ENCODE measurements around the gene SMCO3.
A peak's percentile ranks its signal among the peaks of the same experiment; 100 is the strongest.

SMCO3 gene

GRCh38 chr12:14779834-14780233, 34.1 kb downstream of the SMCO3 start:
- no peaks in the 10 kb centered on the region for H3K27me3 ChIP-seq (replicated peaks)
- H3K4me3 ChIP-seq (ENCODE audit: low read depth, low read length), result no peak overlapping the region
- TF ChIP-seq CTCF (IDR thresholded peaks at IDR 0.05; ENCODE audit: low read depth, low read length, missing control alignments), result no peak
- no peaks in the 10 kb centered on the region for H3K36me3 ChIP-seq (replicated peaks)
- peak; percentile 26 for DNase-seq
- H3K27ac ChIP-seq, result no peak overlapping the region
- in situ Hi-C loops (cut with HindIII; ENCODE audit: low pct_ligation_motif_present, low sequenced_read_pairs), result no loop called here

- Histone ChIP-seq H3K36me3 (replicated peaks) (no peaks in the 10 kb centered on the region), H3K27ac (no peak overlapping the region), H3K4me3 (ENCODE audit: low read depth, low read length) (no peak overlapping the region), H3K27me3 (replicated peaks) (no peaks in the 10 kb centered on the region)
- in situ Hi-C loops (cut with HindIII; ENCODE audit: low pct_ligation_motif_present, low sequenced_read_pairs), result no loop called here
- no peak for DNase-seq
- TF ChIP-seq CTCF (IDR thresholded peaks at IDR 0.05; ENCODE audit: low read depth, low read length, missing control alignments), result no peak
Measured at GRCh38 chr12:14777271-14777670, 36.7 kb downstream of the SMCO3 start.

- Histone ChIP-seq H3K27ac (peak overlapping the region; percentile 72), H3K27me3 (replicated peaks) (no peaks in the 10 kb centered on the region), H3K36me3 (replicated peaks) (no peaks in the 10 kb centered on the region), H3K4me3 (ENCODE audit: low read depth, low read length) (no peak overlapping the region)
- in situ Hi-C loops (cut with HindIII; ENCODE audit: low pct_ligation_motif_present, low sequenced_read_pairs), result no loop called here
- no peak for DNase-seq
- TF ChIP-seq CTCF (IDR thresholded peaks at IDR 0.05; ENCODE audit: low read depth, low read length, missing control alignments), result peak; percentile 7
Measured at GRCh38 chr12:14776236-14776961, 37.6 kb downstream of the SMCO3 start.

- peak overlapping the region; percentile 72 for H3K27ac ChIP-seq
- H3K27me3 ChIP-seq (replicated peaks), result no peaks in the 10 kb centered on the region
- peak; percentile 24 for DNase-seq
- TF ChIP-seq CTCF (IDR thresholded peaks at IDR 0.05; ENCODE audit: low read depth, low read length, missing control alignments), result no peak
- in situ Hi-C loops (cut with HindIII; ENCODE audit: low pct_ligation_motif_present, low sequenced_read_pairs), result no loop called here
- H3K36me3 ChIP-seq (replicated peaks), result no peaks in the 10 kb centered on the region
- H3K4me3 ChIP-seq (ENCODE audit: low read depth, low read length), result peak overlapping the region; percentile 94
Measured at GRCh38 chr12:14775636-14775980, 38.4 kb downstream of the SMCO3 start.

- Histone ChIP-seq H3K27me3 (replicated peaks) (no peaks in the 10 kb centered on the region), H3K4me3 (ENCODE audit: low read depth, low read length) (peak overlapping the region; percentile 94), H3K27ac (peak overlapping the region; percentile 72), H3K36me3 (replicated peaks) (no peaks in the 10 kb centered on the region)
- no peak for TF ChIP-seq CTCF (IDR thresholded peaks at IDR 0.05; ENCODE audit: low read depth, low read length, missing control alignments)
- in situ Hi-C loops (cut with HindIII; ENCODE audit: low pct_ligation_motif_present, low sequenced_read_pairs), result no loop called here
- peak; percentile 50 for DNase-seq
Measured at GRCh38 chr12:14774906-14775635, 38.9 kb downstream of the SMCO3 start.
